GM19372 (cell line): ENCODE results near the gene KRT80.
"Not testable (repeated sequence)": the region's sequence is repeated elsewhere in the genome, so short reads cannot be mapped to it uniquely, and the experiment has no call there.

Experiments used
- ATAC-seq: cut with Tn5 transposase; IDR thresholded peaks from one replicate; pipeline ENCODE4 v1.9.1; 2021; ENCODE audit warnings: mild to moderate bottlenecking, low read depth, moderate library complexity; ENCODE audit not compliant: unreplicated experiment

Gene KRT80

DNA sequence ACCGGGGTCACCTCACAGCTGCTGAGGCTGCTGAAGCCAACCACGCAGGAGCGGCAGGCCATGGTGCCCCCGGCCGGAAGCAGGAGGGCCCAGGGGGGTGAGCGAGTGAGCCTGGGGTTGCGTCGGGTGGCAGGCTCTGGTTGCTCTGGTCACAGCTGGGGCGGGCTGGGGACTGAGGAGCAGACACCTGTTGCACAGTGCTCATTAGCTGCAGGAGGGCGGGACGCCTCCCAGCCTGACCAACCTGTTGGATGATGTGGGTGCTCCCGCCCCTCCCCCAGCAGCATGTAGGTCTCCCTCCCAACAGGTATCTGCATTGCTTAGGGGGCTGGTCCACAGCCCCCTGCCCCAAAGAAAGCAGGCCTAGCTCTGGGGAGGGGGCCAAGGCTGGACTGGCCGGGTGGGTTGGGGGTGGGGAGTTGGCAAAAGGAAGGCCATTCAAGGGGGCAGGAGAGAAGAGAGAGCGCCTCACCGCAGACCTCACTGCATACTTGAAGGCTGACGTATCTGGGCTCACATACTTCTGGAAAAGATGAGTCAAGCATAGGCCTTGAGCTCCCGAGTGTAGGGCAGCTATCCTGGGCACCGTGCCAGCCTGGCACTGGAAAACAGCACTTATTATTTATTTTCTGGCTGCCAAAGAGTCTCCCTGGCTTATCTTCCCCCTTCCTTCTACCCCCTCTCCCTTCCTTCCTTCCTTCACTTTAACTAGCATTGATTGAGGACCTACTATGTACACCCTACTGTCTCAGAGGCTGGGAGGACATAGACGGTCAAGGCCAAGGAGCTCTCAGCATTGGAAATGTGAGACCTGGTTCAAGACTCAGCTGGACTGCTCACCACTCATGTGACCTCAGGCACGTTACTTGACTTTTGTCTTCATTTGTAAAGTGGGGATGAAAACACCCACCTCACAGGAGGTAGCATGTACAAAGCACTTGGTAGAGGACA is at the start of gene KRT80:
Gene KRT80 (minus strand): TSS at position 174 of the 951 bp plus-strand sequence. CDS start 112 bp downstream, at position 62.
- ATAC-seq, result no peak

DNA sequence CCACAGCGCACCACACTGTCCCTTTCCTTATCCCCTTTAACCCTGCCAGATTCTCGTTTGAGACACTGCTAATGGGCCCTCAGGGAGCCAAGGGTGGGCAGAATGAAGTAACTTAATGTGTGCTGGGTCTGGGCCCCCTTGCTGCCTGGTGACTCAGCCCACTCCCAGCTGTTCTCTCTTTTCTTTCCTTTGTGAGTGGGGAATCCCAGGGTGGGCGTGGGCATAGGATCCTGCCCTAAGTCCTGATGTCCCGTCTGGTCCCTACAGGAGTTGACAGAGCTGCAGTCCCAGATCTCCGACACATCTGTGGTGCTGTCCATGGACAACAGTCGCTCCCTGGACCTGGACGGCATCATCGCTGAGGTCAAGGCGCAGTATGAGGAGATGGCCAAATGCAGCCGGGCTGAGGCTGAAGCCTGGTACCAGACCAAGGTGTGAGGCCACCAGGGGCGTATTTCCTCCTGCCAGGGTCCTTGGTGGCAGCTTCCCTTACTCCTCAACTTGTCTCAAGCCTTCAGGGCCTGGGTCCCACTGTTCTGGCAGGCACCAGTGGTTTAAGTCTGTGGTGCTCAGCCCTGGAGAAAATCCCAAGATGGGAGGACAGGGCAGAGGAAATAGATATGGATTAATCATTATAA is 49.5 kb upstream of the KRT80 start:
- no peak for ATAC-seq

DNA sequence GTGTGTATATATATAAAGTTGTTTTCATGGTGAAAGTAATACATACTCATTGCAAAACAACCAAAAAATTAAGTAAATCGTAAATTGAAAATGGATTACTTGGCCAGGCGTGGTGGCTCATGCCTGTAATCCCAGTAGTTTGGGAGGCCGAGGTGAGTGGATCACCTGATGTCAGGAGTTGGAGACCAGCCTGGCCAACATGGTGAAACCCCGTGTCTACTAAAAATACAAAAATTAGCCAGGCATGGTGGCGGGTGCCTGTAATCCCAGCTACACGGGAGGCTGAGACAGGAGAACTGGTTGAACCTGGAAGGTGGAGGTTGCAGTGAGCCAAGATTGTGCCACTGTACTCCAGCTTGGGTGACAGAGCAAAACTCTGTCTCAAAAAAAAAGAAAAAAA is 48.4 kb upstream of the KRT80 start:
- ATAC-seq, result not testable (repeated sequence)

DNA sequence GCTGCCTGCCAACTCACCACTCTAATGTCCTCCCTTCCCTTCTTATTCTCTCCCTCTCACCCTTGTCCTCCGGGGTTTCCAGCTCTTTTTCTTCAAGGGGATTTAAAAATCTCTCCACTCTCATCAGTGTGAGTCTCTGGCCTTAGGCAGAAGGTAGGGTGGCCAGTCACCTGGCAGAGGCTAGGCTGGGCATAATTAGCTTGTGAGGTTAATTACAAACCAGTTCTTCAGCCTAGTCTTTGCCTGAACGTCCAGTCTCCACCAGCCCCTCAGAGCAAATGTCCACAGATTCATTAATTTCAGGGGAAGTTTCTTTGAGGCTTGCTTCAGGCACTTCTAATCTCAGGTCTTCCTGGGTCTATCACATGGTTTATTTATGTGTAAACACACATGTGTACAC is 48.0 kb upstream of the KRT80 start:
- no peak for ATAC-seq

DNA sequence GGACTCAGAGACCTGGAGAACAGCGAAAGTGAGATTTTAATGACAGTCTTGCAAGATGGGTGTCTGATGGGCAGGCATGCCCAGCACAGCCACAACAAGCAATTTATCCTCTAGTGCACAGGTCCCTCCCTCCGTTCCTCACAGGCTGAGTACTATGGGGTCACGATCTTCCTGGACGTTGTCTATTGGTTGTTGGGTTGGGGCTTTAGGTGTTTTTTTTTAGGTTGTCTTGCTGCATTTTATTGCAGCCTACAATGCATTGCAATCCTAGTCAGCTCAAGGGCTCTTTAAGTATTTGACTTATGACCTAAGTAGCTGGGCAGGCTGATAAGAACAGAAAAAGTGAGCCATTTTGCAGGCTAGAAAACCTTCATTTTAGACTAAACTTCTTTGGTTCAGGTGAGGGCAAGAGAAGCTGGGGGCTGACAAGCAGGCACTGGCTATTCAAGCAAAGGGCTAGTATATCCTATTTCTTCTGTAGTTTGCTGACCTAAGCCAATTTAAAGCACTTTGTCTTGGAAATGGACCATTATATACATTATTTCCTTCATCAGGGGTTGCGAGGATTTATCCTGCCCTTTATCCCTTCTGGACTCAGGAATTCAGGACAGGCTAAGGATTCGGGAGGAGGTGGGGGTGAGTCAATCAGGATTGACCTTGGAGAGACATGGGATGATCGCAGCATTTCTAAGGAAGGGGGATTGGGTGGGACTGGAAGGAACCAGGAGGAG is 47.3 kb upstream of the KRT80 start:
- ATAC-seq, result no peak

DNA sequence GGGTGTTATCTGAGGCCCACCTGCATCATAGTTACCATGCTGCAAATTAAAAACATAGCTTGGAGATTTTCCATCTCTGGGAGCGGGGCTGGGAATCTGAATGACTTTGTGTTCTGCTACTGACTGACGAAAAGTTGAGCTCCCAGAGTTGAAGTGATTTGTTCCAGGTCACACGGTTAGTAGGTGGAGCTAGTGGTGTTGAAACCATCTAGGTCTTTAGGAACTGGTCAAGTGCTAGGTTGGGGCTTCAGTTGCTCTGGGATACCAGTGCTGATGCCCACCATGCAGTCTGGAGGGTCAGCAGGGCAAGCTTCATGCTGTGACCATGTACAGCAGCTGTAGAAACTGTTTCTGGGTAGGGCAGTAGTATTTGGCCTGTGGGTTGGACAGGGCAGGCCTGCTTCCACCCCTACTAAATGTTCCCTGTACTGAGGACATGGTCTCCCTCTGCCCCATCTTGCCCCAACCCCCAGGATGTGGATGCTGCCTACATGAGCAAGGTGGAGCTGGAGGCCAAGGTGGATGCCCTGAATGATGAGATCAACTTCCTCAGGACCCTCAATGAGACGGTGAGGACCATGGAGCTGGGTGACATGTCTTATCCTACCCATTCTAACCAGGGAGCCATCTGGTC is 46.5 kb upstream of the KRT80 start:
- no peak for ATAC-seq

DNA sequence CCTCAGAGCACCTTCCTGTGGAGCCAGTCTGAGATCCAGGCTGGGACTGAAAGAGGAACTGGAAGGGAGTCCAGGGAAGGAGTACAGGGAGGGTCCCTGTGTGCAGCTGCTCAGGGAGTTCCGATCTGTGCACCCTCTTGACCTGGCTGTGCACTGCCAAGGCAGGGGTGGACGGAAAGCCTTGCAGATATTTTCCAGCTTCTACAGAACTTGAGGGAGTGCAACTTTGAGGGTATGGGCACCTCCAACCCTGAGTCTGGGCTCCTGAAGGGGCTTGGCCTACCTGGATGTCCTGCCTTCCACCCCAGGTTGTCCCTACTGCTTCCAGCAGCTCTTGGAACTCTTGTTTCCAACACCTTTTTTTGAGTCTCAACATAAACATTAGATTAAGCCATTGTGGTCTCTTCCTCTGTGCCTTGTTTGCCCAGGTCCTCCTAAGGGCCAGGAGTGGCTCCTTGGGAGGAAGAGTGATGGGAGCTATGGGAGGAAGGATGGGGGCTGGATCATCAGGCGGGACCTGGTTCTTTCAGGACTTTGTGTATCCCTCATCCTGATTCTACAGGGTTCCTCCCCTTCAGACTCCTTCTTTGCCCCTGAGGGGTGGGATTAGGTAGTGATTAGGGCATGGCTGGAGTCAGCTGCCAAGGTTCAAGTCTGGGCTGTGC is 44.7 kb upstream of the KRT80 start:
- ATAC-seq, result no peak

DNA sequence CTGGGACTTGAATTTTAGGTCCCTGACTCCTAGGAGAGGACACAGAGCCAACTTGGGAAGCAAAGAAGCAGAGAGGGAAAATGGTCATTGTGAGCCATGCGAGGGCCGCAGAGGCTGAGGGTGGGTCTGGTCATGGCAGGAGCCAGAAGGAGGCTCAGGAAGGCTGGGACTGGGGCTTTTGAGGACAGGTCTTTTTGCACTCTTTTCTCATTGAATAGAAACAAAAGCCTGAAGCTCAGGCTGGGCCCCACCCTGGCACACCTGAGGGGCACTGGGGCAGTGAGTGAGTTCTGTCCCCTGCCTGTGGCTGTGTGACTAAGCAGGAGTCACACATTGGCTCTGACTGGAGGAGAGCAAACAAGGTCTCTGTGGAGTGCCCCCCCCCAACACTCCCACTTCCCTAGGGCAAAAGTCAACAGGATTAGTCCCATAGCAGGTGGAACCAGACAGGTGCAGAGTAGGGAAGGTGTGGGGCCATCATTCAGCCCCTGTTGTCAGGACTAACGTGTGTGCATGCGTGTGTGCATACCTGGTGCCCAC is 44.1 kb upstream of the KRT80 start:
- ATAC-seq, result no peak

DNA sequence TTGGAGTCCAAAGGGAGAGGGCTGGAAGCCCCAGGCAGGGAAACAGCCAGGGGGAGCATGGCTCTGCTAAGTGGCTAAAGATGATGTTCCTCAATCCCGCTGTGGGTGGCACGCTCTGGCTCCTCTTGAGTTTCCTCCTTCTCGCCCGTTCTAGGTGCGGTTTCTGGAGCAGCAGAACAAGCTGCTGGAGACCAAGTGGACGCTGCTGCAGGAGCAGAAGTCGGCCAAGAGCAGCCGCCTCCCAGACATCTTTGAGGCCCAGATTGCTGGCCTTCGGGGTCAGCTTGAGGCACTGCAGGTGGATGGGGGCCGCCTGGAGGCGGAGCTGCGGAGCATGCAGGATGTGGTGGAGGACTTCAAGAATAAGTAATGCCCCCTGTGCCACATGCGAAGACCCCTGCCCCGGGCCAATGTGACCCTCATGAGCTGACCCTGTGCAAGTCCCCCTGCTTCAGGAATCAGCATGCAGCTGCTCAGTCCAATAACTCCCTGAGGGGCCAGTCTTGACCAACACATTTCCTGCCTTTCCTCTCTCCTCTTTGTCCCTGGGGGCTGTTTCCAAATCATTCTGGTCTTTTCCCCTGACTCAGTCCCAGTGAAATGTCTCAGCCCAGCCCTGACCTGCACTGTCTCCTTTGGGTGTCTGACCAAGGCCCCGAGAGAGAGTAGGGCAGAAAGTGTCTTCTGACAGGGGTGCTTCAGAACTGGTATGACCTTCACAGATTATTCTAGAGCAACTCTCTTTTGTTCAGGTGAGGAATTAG is 43.4 kb upstream of the KRT80 start:
- ATAC-seq, result no peak

DNA sequence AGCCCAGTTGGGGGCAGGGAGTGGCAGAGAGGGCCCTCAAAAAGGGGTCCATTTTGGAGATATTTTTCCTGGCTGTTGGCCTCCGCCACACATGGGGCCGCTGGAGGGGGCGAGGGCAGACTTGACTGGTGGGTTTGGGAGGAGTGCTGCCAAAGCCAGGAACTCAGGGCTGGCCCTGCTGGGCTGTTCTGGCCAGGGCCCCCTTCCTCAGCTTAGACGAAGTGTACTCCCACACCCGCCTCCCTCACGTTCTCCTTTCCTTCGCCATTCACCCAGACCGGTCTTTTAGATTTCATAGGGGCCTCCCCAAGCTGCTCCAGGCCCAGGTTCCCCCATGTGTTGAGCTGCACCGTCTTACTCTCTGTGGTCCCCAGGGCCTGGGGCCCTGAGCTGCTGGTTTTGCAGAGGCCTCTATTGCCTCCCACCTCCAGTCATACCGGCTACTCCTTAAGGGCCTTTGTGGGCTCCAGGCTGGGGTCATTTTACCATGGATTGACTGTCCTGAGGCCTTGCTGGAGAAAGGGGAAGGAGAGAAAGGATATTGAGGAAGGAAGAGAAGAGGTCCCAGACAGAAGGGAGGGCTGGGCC is 42.5 kb upstream of the KRT80 start:
- ATAC-seq, result no peak

DNA sequence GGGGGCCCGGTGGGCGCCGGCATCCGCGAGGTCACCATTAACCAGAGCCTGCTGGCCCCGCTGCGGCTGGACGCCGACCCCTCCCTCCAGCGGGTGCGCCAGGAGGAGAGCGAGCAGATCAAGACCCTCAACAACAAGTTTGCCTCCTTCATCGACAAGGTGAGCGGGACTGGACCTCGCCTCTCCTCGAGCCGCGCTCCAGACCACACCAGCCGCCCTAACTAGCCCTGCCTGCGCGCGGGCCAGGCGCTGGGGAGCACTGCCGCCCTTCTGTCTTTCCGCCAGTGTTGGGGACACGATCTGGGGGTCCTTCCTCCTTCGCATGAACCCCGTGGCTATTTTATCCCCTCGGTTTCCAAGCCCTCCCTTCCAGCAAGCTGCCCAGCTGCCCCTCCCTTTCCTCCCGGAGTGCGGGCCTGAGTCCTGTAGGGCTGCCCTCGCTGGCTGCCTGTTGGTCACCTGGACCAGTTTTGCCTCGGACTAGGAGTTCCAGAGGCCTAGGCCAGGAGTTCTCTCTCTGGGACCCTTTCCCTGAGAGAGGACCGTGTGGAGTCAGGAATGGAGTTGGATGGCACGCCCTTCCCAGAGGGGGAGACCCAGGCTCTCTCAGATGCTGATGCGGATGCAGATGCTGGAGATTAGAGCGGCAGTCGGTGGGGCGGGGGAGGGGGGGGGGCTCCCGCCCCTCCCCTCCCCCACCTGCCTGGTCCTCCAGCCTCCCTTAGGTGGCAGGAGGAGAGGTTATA is 41.8 kb upstream of the KRT80 start:
- ATAC-seq, result no peak

DNA sequence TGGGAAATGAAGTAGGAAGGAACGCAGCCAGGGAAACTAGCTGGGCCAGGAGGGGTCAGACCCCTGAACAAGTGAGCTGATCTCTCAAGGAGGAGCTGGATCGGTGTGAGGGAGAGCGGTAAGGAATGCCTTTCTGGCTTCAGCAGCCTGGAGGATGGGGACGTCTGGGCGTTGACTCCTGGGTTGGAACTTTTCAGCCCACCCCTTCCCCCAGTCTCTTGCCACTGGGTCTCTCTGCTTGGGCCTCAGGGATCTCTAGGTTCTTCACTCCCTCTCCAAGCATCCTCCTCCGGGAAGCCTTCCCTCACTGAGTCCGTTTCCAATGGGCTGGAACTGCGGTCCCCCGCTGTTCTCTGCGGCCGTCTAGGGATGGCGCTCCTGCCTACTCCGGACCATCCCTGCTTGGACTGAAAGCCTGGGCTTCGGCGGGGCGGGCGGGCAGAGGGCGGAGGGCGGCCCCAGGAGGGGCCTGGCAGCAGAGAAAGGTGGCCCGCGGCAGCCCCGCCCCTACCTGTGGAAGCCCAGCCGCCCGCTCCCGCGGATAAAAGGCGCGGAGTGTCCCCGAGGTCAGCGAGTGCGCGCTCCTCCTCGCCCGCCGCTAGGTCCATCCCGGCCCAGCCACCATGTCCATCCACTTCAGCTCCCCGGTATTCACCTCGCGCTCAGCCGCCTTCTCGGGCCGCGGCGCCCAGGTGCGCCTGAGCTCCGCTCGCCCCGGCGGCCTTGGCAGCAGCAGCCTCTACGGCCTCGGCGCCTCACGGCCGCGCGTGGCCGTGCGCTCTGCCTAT is 41.1 kb upstream of the KRT80 start, which contains the start of gene KRT7:
Gene KRT7 (plus strand): TSS at position 570 of the 788 bp plus-strand sequence. CDS start 54 bp downstream, at position 624.
- ATAC-seq, result no peak

DNA sequence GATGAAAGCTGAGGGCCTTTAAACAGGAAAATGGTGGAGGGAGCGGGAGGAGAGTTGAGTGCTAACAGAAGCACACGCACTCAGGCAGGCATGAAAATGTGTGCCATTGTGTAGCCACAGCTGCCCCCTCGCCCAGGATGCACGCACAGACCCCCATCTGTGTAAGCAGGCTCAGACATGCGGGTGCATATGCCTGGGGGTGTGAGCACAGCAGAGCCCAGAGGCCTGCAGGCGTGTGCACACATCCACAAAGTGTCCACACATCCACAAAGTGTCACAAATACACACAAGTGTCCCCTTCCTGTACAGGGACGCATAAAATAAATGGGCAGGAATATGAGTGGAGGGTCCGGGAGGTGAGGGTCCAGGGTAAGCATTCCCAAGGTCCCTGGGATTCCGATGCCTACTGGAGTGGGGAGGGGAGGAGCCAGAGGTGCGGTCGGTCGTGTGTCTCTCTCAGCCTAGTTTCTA is 40.4 kb upstream of the KRT80 start:
- no peak for ATAC-seq

DNA sequence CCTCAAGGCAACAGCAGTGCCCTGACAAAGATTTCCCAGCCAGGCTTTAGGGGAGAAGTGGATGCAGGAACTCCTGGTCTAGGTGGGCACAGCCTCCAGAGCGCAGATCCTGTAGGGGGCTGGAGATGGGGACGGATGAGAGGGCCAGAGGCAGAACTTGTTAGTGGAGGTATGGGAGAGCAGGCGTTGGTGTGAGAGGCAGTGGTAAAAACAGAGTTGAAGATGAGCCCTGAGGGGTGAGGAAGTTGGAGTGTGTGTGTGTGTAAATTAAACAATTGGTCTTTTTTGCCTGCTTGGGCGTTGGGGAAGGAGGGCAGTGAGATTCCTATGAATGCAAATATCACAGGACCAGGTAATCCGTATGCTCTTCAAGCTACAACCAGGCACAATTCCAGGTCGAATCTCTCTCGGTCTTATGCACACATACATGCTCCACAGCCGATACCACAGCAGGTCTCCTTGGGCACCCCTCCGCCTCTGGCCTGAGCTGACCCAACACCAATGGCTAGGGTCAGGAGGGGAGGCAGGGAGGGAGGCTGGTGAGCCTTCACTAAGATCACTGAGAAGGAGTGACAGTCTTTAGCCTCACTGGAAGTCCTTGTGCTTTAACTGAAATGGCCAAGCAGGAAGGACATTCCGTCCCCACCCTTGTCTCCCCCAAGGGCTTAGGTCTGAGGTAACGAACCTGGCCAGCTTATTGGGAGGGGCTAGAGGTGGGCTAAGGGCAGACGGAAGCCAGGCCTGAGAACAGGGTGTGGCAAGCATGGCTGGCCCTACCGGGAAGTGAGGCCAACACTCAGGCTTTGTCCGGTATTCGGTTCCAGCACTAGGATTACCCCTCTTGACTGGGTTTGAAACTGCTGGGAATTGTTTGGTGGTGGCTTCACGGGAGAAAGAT is 39.7 kb upstream of the KRT80 start:
- no peak for ATAC-seq

DNA sequence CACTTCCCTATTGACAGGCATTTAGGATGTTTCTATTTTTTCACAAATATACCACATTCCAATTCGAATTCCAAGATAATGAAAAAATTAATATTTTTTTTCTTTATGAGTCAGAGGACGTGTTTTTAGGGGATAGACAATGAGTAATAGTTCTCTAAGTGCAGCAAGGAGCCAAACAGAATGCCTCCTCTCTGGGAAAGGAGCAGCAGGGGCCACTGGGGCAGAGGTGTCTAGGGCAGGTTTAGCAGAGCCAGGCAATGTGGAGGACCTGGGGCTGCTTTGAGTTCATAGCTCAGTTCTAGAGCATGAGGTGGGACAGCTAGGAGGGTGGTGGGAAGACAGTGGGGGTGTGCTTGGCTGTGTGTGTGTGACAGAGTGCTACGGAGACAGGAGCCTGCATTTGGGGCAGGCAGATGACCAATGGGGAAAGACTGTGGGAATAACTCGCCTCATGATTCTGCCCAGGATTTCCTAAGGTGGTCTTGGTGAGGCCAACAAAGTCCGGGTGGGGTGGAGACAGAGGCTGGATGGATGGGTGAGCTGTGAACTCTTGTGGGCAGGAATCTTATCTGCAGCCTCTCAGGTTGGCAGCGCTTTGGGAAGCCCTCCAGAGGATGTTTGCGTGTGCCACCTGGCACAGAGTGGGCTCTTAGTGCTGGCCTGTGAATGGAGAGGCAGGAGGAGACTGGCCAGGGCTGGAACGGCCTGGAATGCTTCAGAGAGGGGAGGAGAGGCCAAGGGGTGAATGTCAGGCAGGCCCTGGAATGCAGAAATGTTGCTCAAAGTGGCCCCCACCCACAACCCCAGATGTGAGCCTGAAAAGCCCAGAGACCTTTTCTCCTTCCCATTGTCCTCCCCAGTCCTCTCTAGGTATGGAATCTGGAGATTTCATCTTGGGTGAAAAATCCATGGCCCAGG is 38.8 kb upstream of the KRT80 start:
- ATAC-seq, result no peak
